Measurements from ENCODE around the gene PAPSS1.

The PAPSS1 gene

GRCh38 chr4:107589269-107589668 is 130.8 kb downstream of the PAPSS1 start:
- TF ChIP-seq TAF1 (IDR thresholded peaks at IDR 0.05; ENCODE audit: low read depth, low read length) (no peak), POU2F2 (IDR thresholded peaks at IDR 0.05; ENCODE audit: low read depth, low read length) (no peak), POLR2A (IDR thresholded peaks at IDR 0.05; ENCODE audit: low read depth, low read length) (no peak), SPI1 (IDR thresholded peaks at IDR 0.05; ENCODE audit: low read depth, low read length) (no peak), PAX5 (IDR thresholded peaks at IDR 0.05; ENCODE audit: insufficient read depth, low read length, severe bottlenecking) (no peak), POLR2AphosphoS5 (IDR thresholded peaks at IDR 0.05; ENCODE audit: low read depth, low read length) (no peak)
- DNase-seq (ENCODE audit: insufficient read length, low spot score) = no peak
- FAIRE-seq = no peak

- TF ChIP-seq POLR2A (IDR thresholded peaks at IDR 0.05; ENCODE audit: low read depth, low read length) = no peak
- no peak for FAIRE-seq
- DNase-seq (ENCODE audit: insufficient read length, low spot score) = no peak
Observed at GRCh38 chr4:107586371-107586770, 133.7 kb downstream of the PAPSS1 start.

GRCh38 chr4:107579099-107579498 is 140.9 kb downstream of the PAPSS1 start:
- no peak for FAIRE-seq
- no peak for DNase-seq (ENCODE audit: insufficient read length, low spot score)
- no peak for TF ChIP-seq PAX5 (IDR thresholded peaks at IDR 0.05; ENCODE audit: insufficient read depth, low read length, severe bottlenecking)
- no peak for TF ChIP-seq TAF1 (IDR thresholded peaks at IDR 0.05; ENCODE audit: low read depth, low read length)
- no peak for TF ChIP-seq POLR2A (IDR thresholded peaks at IDR 0.05; ENCODE audit: low read depth, low read length)
- no peak for TF ChIP-seq POU2F2 (IDR thresholded peaks at IDR 0.05; ENCODE audit: low read depth, low read length)
- TF ChIP-seq SPI1 (IDR thresholded peaks at IDR 0.05; ENCODE audit: low read depth, low read length) = no peak
- TF ChIP-seq POLR2AphosphoS5 (IDR thresholded peaks at IDR 0.05; ENCODE audit: low read depth, low read length) = no peak

- FAIRE-seq (no peak), DNase-seq (ENCODE audit: insufficient read length, low spot score) (no peak)
- TF ChIP-seq TAF1 (IDR thresholded peaks at IDR 0.05; ENCODE audit: low read depth, low read length) = no peak
- no peak for TF ChIP-seq SPI1 (IDR thresholded peaks at IDR 0.05; ENCODE audit: low read depth, low read length)
- no peak for TF ChIP-seq POLR2AphosphoS5 (IDR thresholded peaks at IDR 0.05; ENCODE audit: low read depth, low read length)
- TF ChIP-seq POLR2A (IDR thresholded peaks at IDR 0.05; ENCODE audit: low read depth, low read length) = no peak
- TF ChIP-seq POU2F2 (IDR thresholded peaks at IDR 0.05; ENCODE audit: low read depth, low read length) = no peak
- TF ChIP-seq PAX5 (IDR thresholded peaks at IDR 0.05; ENCODE audit: insufficient read depth, low read length, severe bottlenecking) = no peak
Observed at GRCh38 chr4:107578321-107578720, 141.7 kb downstream of the PAPSS1 start.

- FAIRE-seq = no peak
- DNase-seq (ENCODE audit: insufficient read length, low spot score) = no peak
- TF ChIP-seq POLR2A (IDR thresholded peaks at IDR 0.05; ENCODE audit: low read depth, low read length) (no peak), PAX5 (IDR thresholded peaks at IDR 0.05; ENCODE audit: insufficient read depth, low read length, severe bottlenecking) (no peak), SPI1 (IDR thresholded peaks at IDR 0.05; ENCODE audit: low read depth, low read length) (no peak), TAF1 (IDR thresholded peaks at IDR 0.05; ENCODE audit: low read depth, low read length) (no peak), POLR2AphosphoS5 (IDR thresholded peaks at IDR 0.05; ENCODE audit: low read depth, low read length) (no peak), POU2F2 (IDR thresholded peaks at IDR 0.05; ENCODE audit: low read depth, low read length) (no peak)
Observed at GRCh38 chr4:107577743-107578142, 142.3 kb downstream of the PAPSS1 start.

- FAIRE-seq = no peak
- no peak for DNase-seq (ENCODE audit: insufficient read length, low spot score)
- TF ChIP-seq POLR2AphosphoS5 (IDR thresholded peaks at IDR 0.05; ENCODE audit: low read depth, low read length) (no peak), SPI1 (IDR thresholded peaks at IDR 0.05; ENCODE audit: low read depth, low read length) (no peak), TAF1 (IDR thresholded peaks at IDR 0.05; ENCODE audit: low read depth, low read length) (no peak), POU2F2 (IDR thresholded peaks at IDR 0.05; ENCODE audit: low read depth, low read length) (no peak)
Observed at GRCh38 chr4:107575243-107575642, 144.8 kb downstream of the PAPSS1 start.

- DNase-seq (ENCODE audit: insufficient read length, low spot score) (no peak), FAIRE-seq (no peak)
- TF ChIP-seq POU2F2 (IDR thresholded peaks at IDR 0.05; ENCODE audit: low read depth, low read length) (no peak), POLR2A (IDR thresholded peaks at IDR 0.05; ENCODE audit: low read depth, low read length) (no peak), SPI1 (IDR thresholded peaks at IDR 0.05; ENCODE audit: low read depth, low read length) (no peak), POLR2AphosphoS5 (IDR thresholded peaks at IDR 0.05; ENCODE audit: low read depth, low read length) (no peak), TAF1 (IDR thresholded peaks at IDR 0.05; ENCODE audit: low read depth, low read length) (no peak), PAX5 (IDR thresholded peaks at IDR 0.05; ENCODE audit: insufficient read depth, low read length, severe bottlenecking) (no peak)
Observed at GRCh38 chr4:107572281-107572680, 147.8 kb downstream of the PAPSS1 start.

- FAIRE-seq (no peak), DNase-seq (ENCODE audit: insufficient read length, low spot score) (no peak)
- TF ChIP-seq POLR2A (IDR thresholded peaks at IDR 0.05; ENCODE audit: low read depth, low read length) (no peak), POLR2AphosphoS5 (IDR thresholded peaks at IDR 0.05; ENCODE audit: low read depth, low read length) (no peak), SPI1 (IDR thresholded peaks at IDR 0.05; ENCODE audit: low read depth, low read length) (no peak)
Observed at GRCh38 chr4:107570952-107571351, 149.1 kb downstream of the PAPSS1 start.

- TF ChIP-seq POLR2A (IDR thresholded peaks at IDR 0.05; ENCODE audit: low read depth, low read length) = no peak
- no peak for TF ChIP-seq TAF1 (IDR thresholded peaks at IDR 0.05; ENCODE audit: low read depth, low read length)
- TF ChIP-seq POLR2AphosphoS5 (IDR thresholded peaks at IDR 0.05; ENCODE audit: low read depth, low read length) = no peak
- no peak for TF ChIP-seq POU2F2 (IDR thresholded peaks at IDR 0.05; ENCODE audit: low read depth, low read length)
- TF ChIP-seq PAX5 (IDR thresholded peaks at IDR 0.05; ENCODE audit: insufficient read depth, low read length, severe bottlenecking) = no peak
- no peak for TF ChIP-seq SPI1 (IDR thresholded peaks at IDR 0.05; ENCODE audit: low read depth, low read length)
- no peak for DNase-seq (ENCODE audit: insufficient read length, low spot score)
- FAIRE-seq = no peak
Observed at GRCh38 chr4:107564326-107564725, 155.7 kb downstream of the PAPSS1 start.
